ENCODE data around the gene WASL. TPM values are rescaled to one million over a fixed set of nuclear protein-coding genes. Genes with fewer than 3 reads are reported as not detected.
A peak's percentile ranks its signal among the peaks of the same experiment; 100 is the strongest.

WASL gene
- total and polyA plus RNA-seq, 2 of the 13 experiments (the other 11 are each of a cell fraction or from before 2014, with no cell fraction given), result 7.9 to 12.8 TPM

GRCh38 chr7:123748171-123748733 lies 551 bp downstream of the WASL start (continued):
- TF ChIP-seq ARID3A (IDR thresholded peaks at IDR 0.05; ENCODE audit: low read depth, low read length) (no peak), ZFX (CRISPR knock-in tag; IDR thresholded peaks at IDR 0.05; ENCODE audit: low read depth) (peak; percentile 5; the same call in 1 of the 2 replicates), EP300 (IDR thresholded peaks at IDR 0.05; ENCODE audit: low read depth in 2 of 2, low read length in 2 of 2) (no peak), EP300 (CRISPR knock-in tag; IDR thresholded peaks at IDR 0.05; ENCODE audit: borderline replicate concordance) (no peak), ZNF33A (CRISPR knock-in tag; IDR thresholded peaks at IDR 0.05; ENCODE audit: borderline replicate concordance) (no peak), ZNF101 (CRISPR knock-in tag; IDR thresholded peaks at IDR 0.05; ENCODE audit: borderline replicate concordance, low read depth) (no peak), ZMYM3 (CRISPR knock-in tag; IDR thresholded peaks at IDR 0.05) (no peak), HNF1A (IDR thresholded peaks at IDR 0.05; ENCODE audit: low read depth) (no peak), HNF1A (CRISPR knock-in tag; IDR thresholded peaks at IDR 0.05; ENCODE audit: borderline replicate concordance) (no peak), GTF3A (CRISPR knock-in tag; conservative IDR thresholded peaks at IDR 0.05) (0 out of 2 replicates have a peak, but pooled peaks have one; percentile 1), HES4 (CRISPR knock-in tag; IDR thresholded peaks at IDR 0.05; ENCODE audit: borderline replicate concordance) (no peak), CREM (IDR thresholded peaks at IDR 0.05) (no peak), CREM (CRISPR knock-in tag; IDR thresholded peaks at IDR 0.05) (no peak), ZNF570 (CRISPR knock-in tag; IDR thresholded peaks at IDR 0.05; ENCODE audit: borderline replicate concordance) (no peak), ONECUT2 (CRISPR knock-in tag; IDR thresholded peaks at IDR 0.05) (no peak), ZNF530 (CRISPR knock-in tag; IDR thresholded peaks at IDR 0.05; ENCODE audit: low read depth) (0 out of 2 replicates have a peak, but pooled peaks have one; percentile 43), THAP11 (CRISPR knock-in tag; IDR thresholded peaks at IDR 0.05) (no peak), GMEB2 (CRISPR knock-in tag; IDR thresholded peaks at IDR 0.05; ENCODE audit: low read depth) (no peak), SKIL (CRISPR knock-in tag; IDR thresholded peaks at IDR 0.05; ENCODE audit: borderline replicate concordance) (0 out of 2 replicates have a peak, but pooled peaks have one; percentile 10), KLF6 (CRISPR knock-in tag; IDR thresholded peaks at IDR 0.05) (no peak)
